NB4 (cell line): ENCODE results near the gene GABBR2.

Experiments
- CTCF ChIP-seq: IDR thresholded peaks from one replicate; pipeline ENCODE4 v1.5.1; 2012; ENCODE audit warnings: low read depth, low read length
- MAX ChIP-seq: IDR thresholded peaks from 2 replicates; pipeline ENCODE4 v1.6.1; 2011; ENCODE audit warnings: low read depth, low read length
- MYC ChIP-seq: IDR thresholded peaks from 2 replicates; pipeline ENCODE4 v1.6.1; 2011; ENCODE audit warnings: low read depth, low read length
- POLR2A ChIP-seq: IDR thresholded peaks from 2 replicates; pipeline ENCODE4 v1.6.1; 2011; ENCODE audit warnings: mild to moderate bottlenecking; ENCODE audit not compliant: insufficient read length; ENCODE audit errors: extremely low read depth

- TF ChIP-seq POLR2A (no peak), CTCF (no peak), MAX (no peak), MYC (no peak)
Observed at GRCh38 chr9:98324801-98325200, 383.9 kb downstream of the GABBR2 start.
